Peyer's patch (tissue), 4 donors: Measurements from ENCODE around the gene IGSF5. TPM values are rescaled to one million over a fixed set of nuclear protein-coding genes. Genes with fewer than 3 reads are reported as not detected.

Experiments
- DNase-seq, 3 donors: peaks; one replicate each; pipeline ENCODE4 v3.0.0-alpha.2; 2017 to 2019
- H3K27ac ChIP-seq, 4 donors: fragments of 200-600 bp; sonication (generic); one replicate each; pipeline ENCODE4 v1.5.1; 2016 to 2019
- H3K27me3 ChIP-seq, 2 donors: fragments of 200-600 bp; sonication (generic); one replicate each; pipeline ENCODE4 v1.5.1; 2019
- H3K36me3 ChIP-seq, 3 donors: fragments of 200-600 bp; sonication (generic); one replicate each; pipeline ENCODE4 v1.5.1; 2016 to 2019
- H3K4me1 ChIP-seq, 4 donors: fragments of 200-600 bp; sonication (generic); one replicate each; pipeline ENCODE4 v1.5.1; 2016 to 2019
- H3K4me3 ChIP-seq, 4 donors: fragments of 200-600 bp; sonication (generic); 1 replicate in 3 of 4; 2 replicates in 1 of 4; pipeline ENCODE4 v1.5.1; 2016 to 2019; ENCODE audit warnings: mild to moderate bottlenecking in 1 of 4
- H3K9me3 ChIP-seq, 4 donors: fragments of 200-600 bp; sonication (generic); one replicate each; pipeline ENCODE4 v1.5.1; 2016 to 2019; ENCODE audit warnings: mild to moderate bottlenecking in 1 of 4
- CTCF ChIP-seq, 6 experiments: fragments of 450-650 bp in 4 of 6; fragments of 200-600 bp in 2 of 6; sonication (generic) in 1 of 6; IDR thresholded peaks; one replicate each; pipeline ENCODE4 v1.5.1; 2017 to 2019; ENCODE audit warnings: antibody characterized with exemption in 6 of 6, mild to moderate bottlenecking in 3 of 6, moderate library complexity in 1 of 6
- POLR2A ChIP-seq, 2 donors: fragments of 450-650 bp; IDR thresholded peaks; one replicate each; pipeline ENCODE4 v1.5.1; 2017; ENCODE audit warnings: antibody characterized with exemption in 2 of 2, mild to moderate bottlenecking in 2 of 2, moderate library complexity in 2 of 2
- total RNA-seq, 4 donors: library from RNA; depleted of rRNA; stranded (reverse); fragments of >200 nt; gene quantifications; one replicate each; pipeline ENCODE4 v1.1.0, GENCODE V29; 2016

The IGSF5 gene
- total RNA-seq, 4 donors from 2014 or later = not detected

DNA sequence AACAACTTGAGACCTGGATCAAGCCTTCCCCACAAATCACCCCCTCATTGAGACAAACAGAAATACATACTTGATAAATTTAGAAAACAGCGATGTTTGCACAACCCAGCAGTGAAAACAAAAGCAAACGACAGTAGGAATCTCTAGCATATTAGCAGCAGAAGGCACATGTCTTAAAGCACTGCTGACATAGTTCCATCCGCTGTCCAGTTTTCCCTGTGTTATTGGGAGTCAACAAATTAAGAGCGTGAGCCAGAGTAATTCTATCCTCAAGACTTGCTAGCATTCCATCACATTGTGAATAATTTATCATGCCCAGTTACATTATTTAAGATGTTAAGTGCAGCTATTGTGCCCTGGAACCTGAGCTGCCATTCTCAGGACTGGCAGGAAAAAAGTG lies 55.3 kb downstream of the IGSF5 start:
- no peaks in the 10 kb centered on the region for H3K36me3 ChIP-seq
- TF ChIP-seq POLR2A (IDR thresholded peaks at IDR 0.05) (no peak), CTCF (IDR thresholded peaks at IDR 0.05) (no peak)
- H3K27ac ChIP-seq = no peak overlapping the region
- no peak for DNase-seq
- no peaks in the 10 kb centered on the region for H3K4me1 ChIP-seq
- H3K4me3 ChIP-seq = no peak overlapping the region
- H3K27me3 ChIP-seq = no peaks in the 10 kb centered on the region
- H3K9me3 ChIP-seq = no peaks in the 10 kb centered on the region

DNA sequence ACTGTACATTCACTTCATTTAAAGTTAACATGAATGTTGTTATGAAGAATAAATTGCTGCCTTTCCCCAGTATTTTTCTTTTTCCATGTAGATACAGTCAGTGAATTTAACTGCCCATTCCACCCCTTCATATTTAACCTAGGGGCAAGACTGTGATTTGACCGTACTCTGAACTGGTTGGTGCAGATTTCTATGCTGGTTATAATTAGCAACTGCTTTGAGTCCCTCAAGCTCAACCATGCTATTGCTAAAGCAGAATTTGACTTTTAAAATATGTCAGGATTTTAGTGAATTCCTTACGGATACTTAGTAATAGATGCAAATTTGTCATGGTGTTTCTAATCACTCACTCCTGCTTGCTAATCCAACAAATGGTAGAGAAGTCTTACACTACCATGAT lies 57.2 kb downstream of the IGSF5 start:
- Histone ChIP-seq H3K4me3 (no peak overlapping the region), H3K9me3 (no peaks in the 10 kb centered on the region), H3K36me3 (no peaks in the 10 kb centered on the region), H3K27me3 (no peaks in the 10 kb centered on the region), H3K4me1 (no peaks in the 10 kb centered on the region), H3K27ac (no peak overlapping the region)
- DNase-seq = no peak
- TF ChIP-seq CTCF (IDR thresholded peaks at IDR 0.05) = no peak
- TF ChIP-seq POLR2A (IDR thresholded peaks at IDR 0.05) = no peak

GRCh38 chr21:39803393-39803792 lies 58.4 kb downstream of the IGSF5 start:
- Histone ChIP-seq H3K27me3 (no peaks in the 10 kb centered on the region), H3K4me3 (no peak overlapping the region), H3K4me1 (no peaks in the 10 kb centered on the region), H3K27ac (no peak overlapping the region), H3K9me3 (no peaks in the 10 kb centered on the region), H3K36me3 (no peaks in the 10 kb centered on the region)
- TF ChIP-seq CTCF (IDR thresholded peaks at IDR 0.05) = no peak
- no peak for TF ChIP-seq POLR2A (IDR thresholded peaks at IDR 0.05)
- no peak for DNase-seq

GRCh38 chr21:39804240-39804639 lies 59.3 kb downstream of the IGSF5 start:
- H3K27ac ChIP-seq = no peak overlapping the region
- no peak for DNase-seq
- no peaks in the 10 kb centered on the region for H3K27me3 ChIP-seq
- no peaks in the 10 kb centered on the region for H3K9me3 ChIP-seq
- H3K4me3 ChIP-seq = no peak overlapping the region
- TF ChIP-seq CTCF (IDR thresholded peaks at IDR 0.05) = no peak
- TF ChIP-seq POLR2A (IDR thresholded peaks at IDR 0.05) = no peak
- no peaks in the 10 kb centered on the region for H3K4me1 ChIP-seq
- no peaks in the 10 kb centered on the region for H3K36me3 ChIP-seq

DNA sequence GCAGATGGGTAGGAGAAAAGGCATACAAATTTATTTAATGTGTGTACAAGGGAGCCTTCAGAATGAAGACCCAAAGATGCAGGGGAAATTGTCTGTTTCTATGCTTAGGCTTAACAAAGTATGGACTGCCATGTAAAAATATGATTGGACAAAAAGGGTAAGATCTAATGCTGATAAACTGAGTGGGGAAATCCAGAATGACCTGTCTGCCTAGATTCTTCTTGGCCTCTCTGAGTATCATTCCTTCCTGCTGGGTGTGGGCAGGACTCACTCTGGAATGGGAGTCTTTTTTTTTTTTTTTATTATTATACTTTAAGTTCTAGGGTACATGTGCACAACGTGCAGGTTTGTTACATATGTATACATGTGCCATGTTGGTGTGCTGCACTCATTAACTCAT lies 61.0 kb downstream of the IGSF5 start:
- Histone ChIP-seq H3K4me1 (no peaks in the 10 kb centered on the region), H3K27ac (no peak overlapping the region), H3K9me3 (no peaks in the 10 kb centered on the region), H3K27me3 (no peaks in the 10 kb centered on the region), H3K36me3 (no peaks in the 10 kb centered on the region), H3K4me3 (no peak overlapping the region)
- TF ChIP-seq POLR2A (IDR thresholded peaks at IDR 0.05) = no peak
- TF ChIP-seq CTCF (IDR thresholded peaks at IDR 0.05) = no peak
- no peak for DNase-seq

GRCh38 chr21:39807738-39808137 lies 62.8 kb downstream of the IGSF5 start:
- DNase-seq = no peak
- Histone ChIP-seq H3K4me1 (no peaks in the 10 kb centered on the region), H3K36me3 (no peaks in the 10 kb centered on the region), H3K27ac (no peak overlapping the region), H3K27me3 (no peaks in the 10 kb centered on the region), H3K4me3 (no peak overlapping the region), H3K9me3 (no peaks in the 10 kb centered on the region)
- no peak for TF ChIP-seq POLR2A (IDR thresholded peaks at IDR 0.05)
- no peak for TF ChIP-seq CTCF (IDR thresholded peaks at IDR 0.05)
